Lower lobe of right lung (tissue), 2 donors: ENCODE data around the gene AHCYL1. TPM values are rescaled to one million over a fixed set of nuclear protein-coding genes. Genes with fewer than 3 reads are reported as not detected.
"Not testable (repeated sequence)": the region's sequence is repeated elsewhere in the genome, so short reads cannot be mapped to it uniquely, and the experiment has no call there.

Source experiments
- ATAC-seq, 2 donors: fragments of 200-7000 bp; cut with Tn5 transposase; one replicate each; pipeline ENCODE4 v1.9.1; 2020 to 2022; ENCODE audit warnings: mild to moderate bottlenecking in 2 of 2, moderate library complexity in 2 of 2
- DNase-seq: peaks from one replicate; pipeline ENCODE4 v3.0.0-alpha.2; 2020
- H3K27ac ChIP-seq: fragments of 200-600 bp; one replicate; pipeline ENCODE4 v1.8.0; 2022
- H3K27me3 ChIP-seq: fragments of 200-600 bp; one replicate; pipeline ENCODE4 v1.8.0; 2022; ENCODE audit warnings: low read depth
- H3K36me3 ChIP-seq: fragments of 200-600 bp; one replicate; pipeline ENCODE4 v1.8.0; 2022; ENCODE audit warnings: mild to moderate bottlenecking
- H3K4me1 ChIP-seq: fragments of 200-600 bp; one replicate; pipeline ENCODE4 v1.8.0; 2022
- H3K4me3 ChIP-seq: fragments of 200-600 bp; one replicate; pipeline ENCODE4 v1.8.0; 2022; ENCODE audit warnings: mild to moderate bottlenecking
- H3K9me3 ChIP-seq: fragments of 200-600 bp; one replicate; pipeline ENCODE4 v1.8.0; 2022
- intact Hi-C: fragments of 100-400 bp; cut with DNase I; formaldehyde crosslinking; loops from one replicate; pipeline ENCODE4 v1.11.0; 2022
- total RNA-seq: library from RNA; stranded (reverse); fragmentation: NEBNext Ultra II Directional; extraction: Animal tissue kit (Norgen Biotek cat#: 25700); gene quantifications from one replicate; pipeline ENCODE4 v1.2.1, GENCODE V29; 2021
- TF ChIP-seq, protein P1 (sequence below): fragments of 200-600 bp; IDR thresholded peaks from one replicate; pipeline ENCODE4 v1.8.0; 2022; ENCODE audit warnings: antibody characterized with exemption, mild to moderate bottlenecking
- donor health status: DM: no; HTN: yes; CAD: no; lungs with severe emphysema.

Gene AHCYL1
- total RNA-seq, 1 donor from 2014 or later, result 83.9 TPM

DNA sequence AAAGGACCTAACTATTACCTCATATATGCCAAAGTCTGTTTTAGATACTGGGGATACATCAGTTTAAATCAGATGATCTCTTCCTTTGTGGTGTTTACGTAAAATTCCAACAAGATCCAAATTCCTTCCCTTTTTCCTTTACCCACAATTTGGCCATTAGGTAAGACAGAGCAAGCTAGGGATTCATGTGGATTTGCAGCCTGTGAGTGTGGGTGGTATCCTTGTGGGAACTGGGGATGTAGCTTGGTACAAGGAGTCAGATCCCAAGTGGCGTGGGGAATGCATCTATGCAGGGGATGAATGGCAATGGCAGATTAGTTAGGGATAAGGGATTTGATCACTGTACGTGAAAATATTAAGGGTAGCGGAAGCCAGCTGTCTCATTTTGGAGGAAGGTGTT is 40.0 kb downstream of the AHCYL1 start:
- no peaks in the 10 kb centered on the region for H3K27me3 ChIP-seq
- H3K4me1 ChIP-seq, result no peaks in the 10 kb centered on the region
- peaks cover 53% of the 10 kb centered on the region for H3K36me3 ChIP-seq
- H3K27ac ChIP-seq, result no peak overlapping the region
- H3K9me3 ChIP-seq, result no peaks in the 10 kb centered on the region
- DNase-seq (no peak), ATAC-seq (no peak)
- intact Hi-C loops, result no loop called here
- TF ChIP-seq, protein P1, sequence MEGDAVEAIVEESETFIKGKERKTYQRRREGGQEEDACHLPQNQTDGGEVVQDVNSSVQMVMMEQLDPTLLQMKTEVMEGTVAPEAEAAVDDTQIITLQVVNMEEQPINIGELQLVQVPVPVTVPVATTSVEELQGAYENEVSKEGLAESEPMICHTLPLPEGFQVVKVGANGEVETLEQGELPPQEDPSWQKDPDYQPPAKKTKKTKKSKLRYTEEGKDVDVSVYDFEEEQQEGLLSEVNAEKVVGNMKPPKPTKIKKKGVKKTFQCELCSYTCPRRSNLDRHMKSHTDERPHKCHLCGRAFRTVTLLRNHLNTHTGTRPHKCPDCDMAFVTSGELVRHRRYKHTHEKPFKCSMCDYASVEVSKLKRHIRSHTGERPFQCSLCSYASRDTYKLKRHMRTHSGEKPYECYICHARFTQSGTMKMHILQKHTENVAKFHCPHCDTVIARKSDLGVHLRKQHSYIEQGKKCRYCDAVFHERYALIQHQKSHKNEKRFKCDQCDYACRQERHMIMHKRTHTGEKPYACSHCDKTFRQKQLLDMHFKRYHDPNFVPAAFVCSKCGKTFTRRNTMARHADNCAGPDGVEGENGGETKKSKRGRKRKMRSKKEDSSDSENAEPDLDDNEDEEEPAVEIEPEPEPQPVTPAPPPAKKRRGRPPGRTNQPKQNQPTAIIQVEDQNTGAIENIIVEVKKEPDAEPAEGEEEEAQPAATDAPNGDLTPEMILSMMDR, result no peak
- no peak overlapping the region for H3K4me3 ChIP-seq

DNA sequence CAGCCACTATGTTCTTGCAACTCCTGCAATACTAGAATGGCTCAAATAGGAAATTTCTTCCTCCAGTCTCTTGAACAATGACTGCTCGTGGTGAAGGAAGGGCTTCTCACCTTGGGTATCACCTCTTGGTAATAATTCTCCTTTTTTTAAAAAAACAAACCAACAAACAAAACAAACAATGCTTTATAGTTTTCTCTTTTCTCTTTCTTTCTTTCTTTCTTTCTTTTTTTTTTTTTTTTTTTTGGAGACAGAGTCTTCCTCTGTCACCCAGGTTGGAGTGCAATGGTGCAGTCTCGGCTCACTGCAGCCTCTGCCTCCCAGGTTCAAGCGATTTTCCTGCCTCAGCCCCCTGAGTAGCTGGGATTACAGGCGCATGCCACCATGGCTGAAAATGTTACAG is 46.1 kb downstream of the AHCYL1 start:
- H3K27ac ChIP-seq, result peak overlapping the region; percentile 39
- H3K4me1 ChIP-seq, result peaks cover 14% of the 10 kb centered on the region
- intact Hi-C loops, H3K27me3 ChIP-seq, H3K36me3 ChIP-seq, H3K9me3 ChIP-seq, DNase-seq, ATAC-seq: not testable (repeated sequence)
- peak overlapping the region; percentile 7 for H3K4me3 ChIP-seq

DNA sequence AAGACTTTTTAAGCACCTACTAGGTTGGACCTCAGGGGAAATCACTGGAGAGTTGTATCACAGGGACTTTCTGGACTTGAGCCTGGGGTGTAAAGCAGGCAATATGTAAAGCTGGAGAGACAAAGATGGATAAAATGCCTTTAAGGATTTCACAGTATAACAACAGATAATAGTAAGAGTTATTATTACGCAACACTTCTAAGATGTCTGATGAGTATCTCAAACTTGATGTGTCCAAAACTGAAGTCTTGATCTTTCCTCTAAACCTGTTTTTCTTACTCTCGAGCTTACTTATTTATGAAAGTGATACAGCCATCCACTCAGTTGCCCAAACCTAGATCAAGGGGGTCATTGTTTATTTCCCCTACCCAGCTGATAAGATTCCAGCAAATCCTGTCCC is 47.8 kb downstream of the AHCYL1 start:
- TF ChIP-seq, protein P1, result no peak
- Histone ChIP-seq H3K36me3 (peaks cover under 1% of the 10 kb centered on the region), H3K27me3 (no peaks in the 10 kb centered on the region), H3K9me3 (no peaks in the 10 kb centered on the region), H3K27ac (no peak overlapping the region), H3K4me1 (peaks cover 28% of the 10 kb centered on the region), H3K4me3 (no peak overlapping the region)
- DNase-seq (no peak), ATAC-seq (no peak)
- intact Hi-C loops, result no loop called here

DNA sequence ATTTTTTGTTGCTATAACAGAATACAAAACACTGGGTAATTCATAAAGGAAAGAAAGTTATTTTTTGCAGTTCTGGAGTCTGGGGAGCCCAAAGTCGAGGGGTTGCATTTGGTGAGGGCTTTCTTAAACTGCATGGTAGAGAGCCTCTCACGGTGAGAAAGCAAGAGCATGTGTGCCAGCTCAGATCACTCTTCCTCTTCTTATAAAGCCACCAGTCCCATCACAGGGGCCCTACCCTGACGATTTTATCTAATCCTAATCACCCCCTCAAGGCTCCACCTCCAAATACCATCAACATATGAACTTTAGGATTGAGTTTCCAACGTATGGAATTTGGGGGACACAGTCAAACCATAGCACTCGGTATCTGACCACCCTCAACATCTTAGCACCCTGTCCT is 48.9 kb downstream of the AHCYL1 start:
- Histone ChIP-seq H3K4me3 (no peak overlapping the region), H3K9me3 (no peaks in the 10 kb centered on the region), H3K36me3 (peaks cover 11% of the 10 kb centered on the region), H3K4me1 (peaks cover 28% of the 10 kb centered on the region), H3K27me3 (no peaks in the 10 kb centered on the region), H3K27ac (no peak overlapping the region)
- intact Hi-C loops, result no loop called here
- TF ChIP-seq, protein P1, result no peak
- ATAC-seq, result no peak
- DNase-seq, result no peak

DNA sequence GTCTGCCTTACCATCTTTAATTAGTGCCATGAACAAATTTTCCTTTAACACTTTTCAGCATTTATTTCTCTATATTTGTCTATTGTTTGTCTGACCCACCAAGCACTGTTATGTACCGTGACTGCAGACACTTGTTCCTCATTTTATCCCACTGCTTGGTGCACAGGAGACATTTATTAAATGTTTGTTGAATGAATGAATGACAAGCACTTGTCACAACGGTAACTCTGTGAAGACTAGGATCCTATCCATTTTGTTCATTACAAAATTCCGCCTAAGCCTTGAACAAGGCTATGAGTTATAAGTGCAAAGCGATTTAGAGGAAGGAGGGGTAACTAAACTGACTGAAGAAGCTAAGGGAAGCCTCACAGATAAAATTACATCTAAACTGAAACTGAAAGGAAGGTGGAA is 49.5 kb downstream of the AHCYL1 start:
- intact Hi-C loops, result no loop called here

DNA sequence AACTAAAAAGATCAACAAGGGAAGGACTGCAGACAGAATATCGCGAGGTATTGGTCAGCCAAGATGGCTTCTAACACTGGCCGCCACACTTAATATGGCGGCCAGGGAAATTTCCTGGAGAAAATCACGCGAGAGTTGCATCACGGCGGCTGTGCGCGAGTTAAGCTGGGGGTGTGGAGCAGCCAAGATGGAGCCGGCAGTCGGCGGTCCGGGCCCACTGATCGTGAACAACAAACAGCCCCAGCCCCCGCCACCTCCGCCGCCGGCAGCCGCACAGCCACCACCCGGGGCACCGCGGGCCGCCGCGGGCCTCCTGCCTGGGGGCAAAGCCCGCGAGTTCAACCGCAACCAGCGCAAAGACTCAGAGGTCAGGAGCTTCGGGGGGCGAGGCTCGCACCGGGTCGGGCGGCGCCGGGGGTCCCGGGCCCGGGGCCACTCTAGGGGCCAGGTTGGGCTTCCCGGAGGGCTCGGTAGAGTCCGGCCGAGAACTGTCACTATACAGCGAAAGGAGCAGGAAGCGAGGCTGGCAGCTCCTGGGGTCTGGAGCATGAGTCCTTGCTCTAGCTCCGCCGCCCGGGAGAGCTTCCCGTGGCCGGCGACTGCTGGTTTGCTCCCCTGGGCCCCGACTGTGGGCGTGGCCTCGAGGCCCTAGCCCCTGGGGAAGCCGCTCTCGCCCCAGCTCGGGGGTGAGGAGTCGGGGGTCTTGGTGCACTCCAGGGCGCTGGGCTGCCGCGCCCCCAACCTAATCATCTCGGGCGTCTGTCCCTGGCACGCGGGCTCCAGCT is 50.1 kb downstream of the AHCYL1 start, which contains the start of gene STRIP1:
TSS of gene STRIP1 (plus strand) at position 174 of the 785 bp plus-strand sequence. CDS start at position 188, 14 bp downstream.
- ATAC-seq, result peak; percentile 96 to 98
- H3K27me3 ChIP-seq, result no peaks in the 10 kb centered on the region
- intact Hi-C loops, result no loop called here
- H3K4me1 ChIP-seq, result peaks cover 28% of the 10 kb centered on the region
- no peaks in the 10 kb centered on the region for H3K9me3 ChIP-seq
- H3K27ac ChIP-seq, result peak within 1 kb of the TSS; percentile 91
- peak within 1 kb of the TSS; percentile 92 for H3K4me3 ChIP-seq
- peaks cover 23% of the 10 kb centered on the region for H3K36me3 ChIP-seq
- TF ChIP-seq, protein P1, result no peak
- DNase-seq, result peak; percentile 94

More for the DNA sequence above, 49.5 kb downstream of the AHCYL1 start:
- peaks cover 28% of the 10 kb centered on the region for H3K4me1 ChIP-seq
- DNase-seq, result no peak
- TF ChIP-seq, protein P1, result no peak
- no peaks in the 10 kb centered on the region for H3K27me3 ChIP-seq
- H3K36me3 ChIP-seq, result peaks cover 17% of the 10 kb centered on the region
- ATAC-seq, result no peak
- peak overlapping the region; percentile 91 for H3K27ac ChIP-seq
- H3K9me3 ChIP-seq, result no peaks in the 10 kb centered on the region
- peak overlapping the region; percentile 92 for H3K4me3 ChIP-seq
